OCI-LY1 (cell line): Measurements from ENCODE around the gene TFG.
"Not testable (repeated sequence)": the region's sequence is repeated elsewhere in the genome, so short reads cannot be mapped to it uniquely, and the experiment has no call there.

Experiments used
- H2AFZ ChIP-seq: fragments of 200-600 bp; sonication (generic), shearing (Covaris generic); 2 replicates; pipeline ENCODE4 v1.6.0; 2014; ENCODE audit warnings: antibody characterized with exemption, mild to moderate bottlenecking, low read length
- H3F3A ChIP-seq: fragments of 200-600 bp; sonication (generic), shearing (Covaris generic); 2 replicates; pipeline ENCODE4 v1.6.0; 2014; ENCODE audit warnings: mild to moderate bottlenecking, antibody characterized with exemption, low read length, moderate library complexity; ENCODE audit not compliant: insufficient read depth
- H3K27ac ChIP-seq: fragments of 200-600 bp; sonication (generic); 2 replicates; pipeline ENCODE4 v1.5.1; 2014; ENCODE audit warnings: low read length, mixed run types, mild to moderate bottlenecking, low read depth; ENCODE audit not compliant: poor library complexity, severe bottlenecking
- H3K27me3 ChIP-seq: fragments of 200-600 bp; sonication (generic); 2 replicates; pipeline ENCODE4 v1.6.0; 2014; ENCODE audit warnings: antibody characterized with exemption, mild to moderate bottlenecking, low read length, moderate library complexity; ENCODE audit not compliant: insufficient read depth
- H3K36me3 ChIP-seq: fragments of 200-600 bp; sonication (generic); 2 replicates; pipeline ENCODE4 v1.6.1; 2014; ENCODE audit warnings: mild to moderate bottlenecking, antibody characterized with exemption, low read length, moderate library complexity, mixed read lengths; ENCODE audit not compliant: insufficient read depth
- H3K4me1 ChIP-seq: fragments of 200-600 bp; sonication (generic); 2 replicates; pipeline ENCODE4 v1.5.1; 2014; ENCODE audit warnings: mild to moderate bottlenecking, low read length, moderate library complexity; ENCODE audit not compliant: insufficient read depth, severe bottlenecking
- H3K4me2 ChIP-seq: fragments of 200-600 bp; sonication (generic), shearing (Covaris generic); 2 replicates; pipeline ENCODE4 v1.6.1; 2014; ENCODE audit warnings: low read length
- H3K4me3 ChIP-seq: fragments of 200-600 bp; sonication (generic); 2 replicates; pipeline ENCODE4 v1.5.1; 2014; ENCODE audit warnings: low read length, low read depth, mild to moderate bottlenecking, mixed read lengths; ENCODE audit not compliant: poor library complexity, severe bottlenecking
- H3K79me2 ChIP-seq: fragments of 200-600 bp; shearing (Covaris generic); 2 replicates; pipeline ENCODE4 v1.6.1; 2016; ENCODE audit warnings: mixed run types, low read length, mixed read lengths; ENCODE audit not compliant: insufficient read depth
- H3K9ac ChIP-seq: fragments of 200-600 bp; sonication (generic), shearing (Covaris generic); 2 replicates; pipeline ENCODE4 v1.6.1; 2014; ENCODE audit warnings: mild to moderate bottlenecking, low read length, mixed read lengths
- H3K9me2 ChIP-seq: fragments of 200-600 bp; sonication (generic), shearing (Covaris generic); 2 replicates; pipeline ENCODE4 v1.6.1; 2014; ENCODE audit warnings: low read depth, mild to moderate bottlenecking, low read length, mixed read lengths
- H3K9me3 ChIP-seq: fragments of 200-600 bp; shearing (Covaris generic); 2 replicates; pipeline ENCODE4 v1.6.1; 2014; ENCODE audit warnings: low read length, mixed read lengths
- H4K20me1 ChIP-seq: fragments of 200-600 bp; sonication (generic), shearing (Covaris generic); 2 replicates; pipeline ENCODE4 v1.6.0; 2016; ENCODE audit warnings: mild to moderate bottlenecking, low read length; ENCODE audit not compliant: insufficient read depth
- EZH2 ChIP-seq: fragments of 200-600 bp; sonication (generic), shearing (Covaris generic); IDR thresholded peaks from 2 replicates; pipeline ENCODE4 v1.8.0; 2017; ENCODE audit warnings: borderline replicate concordance, mixed run types, mild to moderate bottlenecking, antibody characterized with exemption, low read length, moderate library complexity, mixed read lengths
- TF ChIP-seq, protein P1 (sequence below): fragments of 200-600 bp; sonication (generic), shearing (Covaris generic); IDR thresholded peaks from 2 replicates; pipeline ENCODE4 v1.5.1; 2017; ENCODE audit warnings: mild to moderate bottlenecking, antibody characterized with exemption, low read length, moderate library complexity, mixed read lengths

Gene TFG

GRCh38 chr3:100665230-100665629, 44.1 kb upstream of the TFG start:
- Histone ChIP-seq H3K27me3 (no peaks in the 10 kb centered on the region), H3K4me3 (no peak overlapping the region), H3K27ac (no peak overlapping the region), H3K4me2 (no peak overlapping the region), H3K9ac (no peak overlapping the region), H4K20me1 (no peaks in the 10 kb centered on the region), H3F3A (no peaks in the 10 kb centered on the region), H3K79me2 (no peaks in the 10 kb centered on the region), H3K4me1 (no peaks in the 10 kb centered on the region), H3K36me3 (no peaks in the 10 kb centered on the region), H3K9me3 (no peaks in the 10 kb centered on the region), H3K9me2 (no peaks in the 10 kb centered on the region), H2AFZ (no peak overlapping the region)
- TF ChIP-seq, protein P1, sequence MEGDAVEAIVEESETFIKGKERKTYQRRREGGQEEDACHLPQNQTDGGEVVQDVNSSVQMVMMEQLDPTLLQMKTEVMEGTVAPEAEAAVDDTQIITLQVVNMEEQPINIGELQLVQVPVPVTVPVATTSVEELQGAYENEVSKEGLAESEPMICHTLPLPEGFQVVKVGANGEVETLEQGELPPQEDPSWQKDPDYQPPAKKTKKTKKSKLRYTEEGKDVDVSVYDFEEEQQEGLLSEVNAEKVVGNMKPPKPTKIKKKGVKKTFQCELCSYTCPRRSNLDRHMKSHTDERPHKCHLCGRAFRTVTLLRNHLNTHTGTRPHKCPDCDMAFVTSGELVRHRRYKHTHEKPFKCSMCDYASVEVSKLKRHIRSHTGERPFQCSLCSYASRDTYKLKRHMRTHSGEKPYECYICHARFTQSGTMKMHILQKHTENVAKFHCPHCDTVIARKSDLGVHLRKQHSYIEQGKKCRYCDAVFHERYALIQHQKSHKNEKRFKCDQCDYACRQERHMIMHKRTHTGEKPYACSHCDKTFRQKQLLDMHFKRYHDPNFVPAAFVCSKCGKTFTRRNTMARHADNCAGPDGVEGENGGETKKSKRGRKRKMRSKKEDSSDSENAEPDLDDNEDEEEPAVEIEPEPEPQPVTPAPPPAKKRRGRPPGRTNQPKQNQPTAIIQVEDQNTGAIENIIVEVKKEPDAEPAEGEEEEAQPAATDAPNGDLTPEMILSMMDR: no peak
- no peak for TF ChIP-seq EZH2

GRCh38 chr3:100666699-100667098, 42.6 kb upstream of the TFG start:
- H3K36me3 ChIP-seq, H3K27me3 ChIP-seq, H3K9me3 ChIP-seq, H3K27ac ChIP-seq, H3K9me2 ChIP-seq, H3K4me3 ChIP-seq, H3F3A ChIP-seq, H2AFZ ChIP-seq, H4K20me1 ChIP-seq, H3K79me2 ChIP-seq, H3K9ac ChIP-seq, H3K4me1 ChIP-seq, H3K4me2 ChIP-seq: not testable (repeated sequence)

DNA sequence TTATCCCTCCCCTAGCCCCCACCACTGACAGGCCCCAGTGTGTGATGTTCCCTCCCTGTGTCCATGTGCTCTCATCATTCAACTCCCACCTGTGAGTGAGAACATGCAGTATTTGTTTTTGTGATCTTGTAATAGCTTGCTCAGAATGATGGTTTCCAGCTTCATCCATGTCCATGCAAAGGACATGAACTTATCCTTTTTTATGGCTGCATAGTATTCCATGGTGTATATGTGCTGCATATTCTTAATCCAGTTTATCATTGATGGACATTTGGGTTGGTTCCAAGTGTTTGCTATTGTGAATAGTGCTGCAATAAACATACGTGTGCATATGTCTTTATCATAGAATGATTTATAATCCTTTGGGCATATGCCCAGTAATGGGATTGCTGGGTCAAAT, 42.0 kb upstream of the TFG start:
- not testable (repeated sequence) for H3K9ac ChIP-seq, H3K9me3 ChIP-seq, H3K27me3 ChIP-seq, H3K4me3 ChIP-seq, H3K9me2 ChIP-seq, H3K4me2 ChIP-seq, H3K4me1 ChIP-seq, H2AFZ ChIP-seq, H3K79me2 ChIP-seq, H4K20me1 ChIP-seq, H3F3A ChIP-seq, H3K27ac ChIP-seq, H3K36me3 ChIP-seq

GRCh38 chr3:100670995-100671394, 38.3 kb upstream of the TFG start:
- not testable (repeated sequence) for H3K36me3 ChIP-seq, H3K27me3 ChIP-seq, H3K9me2 ChIP-seq, H3K4me2 ChIP-seq, H4K20me1 ChIP-seq, H2AFZ ChIP-seq, H3K9ac ChIP-seq, H3F3A ChIP-seq, H3K9me3 ChIP-seq, H3K79me2 ChIP-seq, H3K27ac ChIP-seq, H3K4me3 ChIP-seq, H3K4me1 ChIP-seq

DNA sequence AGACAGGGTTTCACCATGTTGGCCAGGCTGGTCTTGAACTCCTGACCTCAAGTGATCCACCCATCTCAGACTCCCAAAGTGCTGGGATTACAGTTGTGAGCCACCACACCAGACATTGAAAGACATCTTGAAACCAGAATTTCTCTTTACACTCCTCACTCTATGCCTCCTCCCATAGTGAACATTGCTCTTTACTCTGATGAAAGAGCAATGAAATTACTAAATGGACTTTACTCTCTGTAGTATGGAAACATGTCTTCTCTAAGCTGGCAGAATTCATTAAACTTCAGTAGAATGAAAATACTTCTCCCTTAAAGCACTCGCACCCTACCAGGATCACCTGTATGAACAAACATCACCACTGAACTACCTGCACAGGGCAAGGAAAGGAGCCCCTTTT, 27.8 kb upstream of the TFG start:
- no peaks in the 10 kb centered on the region for H3F3A ChIP-seq
- no peak overlapping the region for H3K27ac ChIP-seq
- H3K9me2 ChIP-seq: no peaks in the 10 kb centered on the region
- H2AFZ ChIP-seq: no peak overlapping the region
- no peaks in the 10 kb centered on the region for H3K4me1 ChIP-seq
- TF ChIP-seq, protein P1: no peak
- TF ChIP-seq EZH2: no peak
- no peak overlapping the region for H3K4me3 ChIP-seq
- no peak overlapping the region for H3K4me2 ChIP-seq
- H3K36me3 ChIP-seq: no peaks in the 10 kb centered on the region
- no peaks in the 10 kb centered on the region for H4K20me1 ChIP-seq
- no peaks in the 10 kb centered on the region for H3K9me3 ChIP-seq
- H3K9ac ChIP-seq: no peak overlapping the region
- H3K79me2 ChIP-seq: no peaks in the 10 kb centered on the region
- H3K27me3 ChIP-seq: no peaks in the 10 kb centered on the region
